GM23338 (cell line): Measurements from ENCODE around the gene OR6C2. TPM values are rescaled to one million over a fixed set of nuclear protein-coding genes. Genes with fewer than 3 reads are reported as not detected.
"Not testable (repeated sequence)": the region's sequence is repeated elsewhere in the genome, so short reads cannot be mapped to it uniquely, and the experiment has no call there.

Experiments
- ATAC-seq: fragments of 200-7000 bp; cut with Tn5 transposase; 3 replicates; pipeline ENCODE4 v1.9.1; 2020
- DNase-seq: peaks from one replicate; pipeline ENCODE4 v3.0.0-alpha.2; 2015; ENCODE audit warnings: low spot score
- H2AFZ ChIP-seq: fragments of 200-600 bp; sonication (generic); 2 replicates; pipeline ENCODE4 v1.8.0; 2016; ENCODE audit warnings: antibody characterized with exemption, mild to moderate bottlenecking, moderate library complexity
- H3F3A ChIP-seq: fragments of 200-600 bp; sonication (generic); replicated peaks from 2 replicates; pipeline ENCODE4 v1.8.0; 2017; ENCODE audit warnings: antibody characterized with exemption, mixed run types, low read depth
- H3K27ac ChIP-seq: fragments of 200-600 bp; sonication (generic); 2 replicates; pipeline ENCODE4 v1.6.1; 2016; ENCODE audit warnings: low read depth
- H3K27me3 ChIP-seq: fragments of 200-600 bp; sonication (generic); 2 replicates; pipeline ENCODE4 v1.8.0; 2016; ENCODE audit warnings: mild to moderate bottlenecking, mixed run types, moderate library complexity; ENCODE audit not compliant: insufficient read depth
- H3K36me3 ChIP-seq: fragments of 200-600 bp; sonication (generic); 2 replicates; pipeline ENCODE4 v1.8.0; 2016; ENCODE audit warnings: mild to moderate bottlenecking; ENCODE audit not compliant: insufficient read depth
- H3K4me1 ChIP-seq: fragments of 200-600 bp; sonication (generic); 2 replicates; pipeline ENCODE4 v1.8.0; 2016; ENCODE audit warnings: mild to moderate bottlenecking, moderate library complexity; ENCODE audit not compliant: insufficient read depth
- H3K4me2 ChIP-seq: fragments of 200-600 bp; sonication (generic); 2 replicates; pipeline ENCODE4 v1.7.1; 2017; ENCODE audit warnings: mixed run types
- H3K4me3 ChIP-seq: fragments of 200-600 bp; sonication (generic); 2 replicates; pipeline ENCODE4 v1.6.1; 2016; ENCODE audit warnings: mixed run types
- H3K79me2 ChIP-seq: fragments of 200-600 bp; sonication (generic); replicated peaks from 2 replicates; pipeline ENCODE4 v1.8.0; 2017; ENCODE audit warnings: mild to moderate bottlenecking; ENCODE audit not compliant: insufficient read depth
- H3K9me2 ChIP-seq: fragments of 200-600 bp; sonication (generic); 2 replicates; pipeline ENCODE4 v1.8.0; 2017; ENCODE audit not compliant: insufficient read depth
- H4K20me1 ChIP-seq: fragments of 200-600 bp; sonication (generic); replicated peaks from 2 replicates; pipeline ENCODE4 v1.8.0; 2017; ENCODE audit warnings: mild to moderate bottlenecking; ENCODE audit not compliant: insufficient read depth
- H3K27ac Mint-ChIP-seq: 2 replicates; pipeline ENCODE4 v1.8.0; 2020; ENCODE audit warnings: inconsistent platforms, mild to moderate bottlenecking, moderate library complexity, mixed read lengths
- H3K27me3 Mint-ChIP-seq: 3 replicates; pipeline ENCODE4 v1.8.0; 2022; ENCODE audit warnings: low read depth, mild to moderate bottlenecking, moderate library complexity, mixed read lengths, inconsistent platforms; ENCODE audit not compliant: insufficient read depth, poor library complexity
- H3K36me3 Mint-ChIP-seq: 3 replicates; pipeline ENCODE4 v1.8.0; 2021; ENCODE audit warnings: low read depth, mild to moderate bottlenecking, inconsistent platforms, moderate library complexity, mixed read lengths
- H3K4me1 Mint-ChIP-seq: 3 replicates; pipeline ENCODE4 v1.8.0; 2020; ENCODE audit warnings: mild to moderate bottlenecking, inconsistent platforms, mixed read lengths
- H3K4me3 Mint-ChIP-seq: 3 replicates; pipeline ENCODE4 v1.8.0; 2021; ENCODE audit warnings: moderate library complexity, mild to moderate bottlenecking, inconsistent platforms, mixed read lengths
- H3K9me3 Mint-ChIP-seq: 3 replicates; pipeline ENCODE4 v1.8.0; 2020; ENCODE audit warnings: moderate library complexity, mild to moderate bottlenecking, inconsistent platforms, mixed read lengths
- EZH2 ChIP-seq: fragments of 200-600 bp; sonication (generic); IDR thresholded peaks from one replicate; pipeline ENCODE4 v1.8.0; 2017; ENCODE audit warnings: antibody characterized with exemption, mild to moderate bottlenecking, low read depth; ENCODE audit not compliant: unreplicated experiment
- JUNB ChIP-seq: IDR thresholded peaks from one replicate; pipeline ENCODE4 v1.6.1; 2016; ENCODE audit warnings: antibody characterized with exemption; ENCODE audit not compliant: unreplicated experiment
- NANOG ChIP-seq: IDR thresholded peaks from 2 replicates; pipeline ENCODE4 v1.6.1; 2016; ENCODE audit warnings: antibody characterized with exemption, borderline replicate concordance
- STAT1 ChIP-seq: IDR thresholded peaks from one replicate; pipeline ENCODE4 v1.6.1; 2016; ENCODE audit warnings: antibody characterized with exemption; ENCODE audit not compliant: unreplicated experiment
- ZNF114 ChIP-seq: fragments of 250-450 bp; sonication (Bioruptor Pico); IDR thresholded peaks from 2 replicates; pipeline ENCODE4 v1.5.0; 2020; ENCODE audit warnings: mild to moderate bottlenecking, moderate library complexity
- polyA plus RNA-seq: library from polyadenylated mRNA; unstranded; fragments of >200 nt; fragmentation: Nextera tagmentation; extraction: Ambion mirVana; gene quantifications from 2 replicates; pipeline ENCODE4 v1.2.1, GENCODE V29; 2016
- total RNA-seq: library from RNA; depleted of rRNA; stranded (reverse); fragments of >200 nt; shearing (Covaris generic); gene quantifications from 2 replicates; pipeline ENCODE4 v1.2.3, GENCODE V29; 2014
- TF ChIP-seq, protein P1 (sequence below): fragments of 250-450 bp; sonication (Bioruptor Pico); IDR thresholded peaks from 2 replicates; pipeline ENCODE4 v1.5.0; 2020; ENCODE audit warnings: mild to moderate bottlenecking, moderate library complexity
- TF ChIP-seq, protein P2 (sequence below): IDR thresholded peaks from 2 replicates; pipeline ENCODE4 v1.6.1; 2016; ENCODE audit warnings: antibody characterized with exemption
- TF ChIP-seq, protein P3 (sequence below), 2 experiments: fragments of 200-600 bp in 1 of 2; sonication (generic) in 1 of 2; conservative IDR thresholded peaks; 2 replicates each; pipeline versions ENCODE4 v1.5.1 to v1.6.1; 2016 to 2017; ENCODE audit warnings: antibody characterized with exemption in 2 of 2, low read depth in 2 of 2, mild to moderate bottlenecking in 2 of 2, moderate library complexity in 1 of 2

Gene OR6C2
- total and polyA plus RNA-seq, 2 experiments from 2014 or later: not detected

DNA sequence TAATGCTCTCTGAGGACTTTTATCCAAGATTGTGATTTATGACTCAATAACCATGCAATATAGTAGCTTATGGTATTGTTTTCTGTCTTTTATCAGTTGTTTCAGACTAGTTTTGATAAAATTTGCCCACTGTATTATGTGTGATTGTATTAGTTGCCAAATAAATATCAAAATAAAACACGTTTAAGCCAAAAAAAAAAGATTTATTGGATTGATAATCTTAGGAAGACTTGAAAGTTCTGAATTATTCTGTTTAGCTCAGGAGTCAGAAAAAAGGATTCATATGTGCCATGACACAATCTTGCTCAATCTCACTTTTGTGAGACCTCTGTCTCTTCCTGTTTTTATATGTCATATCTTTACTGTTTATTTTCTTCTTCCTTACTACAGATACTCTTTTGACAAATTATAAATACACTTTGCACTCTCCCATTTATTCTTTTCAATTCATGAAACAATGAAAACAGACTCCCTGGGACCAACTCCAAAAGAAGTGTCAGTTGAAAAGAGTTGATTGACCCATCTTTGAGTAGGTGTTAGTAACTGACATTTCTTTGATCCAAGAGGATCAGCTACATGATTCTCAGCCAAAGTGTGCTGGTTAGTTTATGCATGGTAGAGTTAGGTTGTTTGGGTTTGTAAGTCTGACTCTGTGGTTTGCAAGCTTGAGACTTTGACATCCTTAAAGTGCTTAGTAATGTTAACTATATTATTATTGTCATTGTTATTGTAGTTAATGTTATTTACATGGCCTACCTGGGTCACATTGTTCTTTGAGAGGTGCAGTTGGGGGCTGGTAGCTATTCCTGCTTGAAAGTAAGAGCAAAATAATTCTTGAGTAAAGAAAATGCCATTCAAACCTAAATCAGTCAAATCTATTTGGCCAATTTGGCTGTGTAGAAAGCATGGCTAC, 15.3 kb upstream of the OR6C2 start:
- ATAC-seq: peak; percentile 73
- Histone ChIP-seq H3K27me3 (no peaks in the 10 kb centered on the region), H3K27ac (peak overlapping the region; percentile 12; the same call in 1 of the 2 replicates), H3F3A (no peaks in the 10 kb centered on the region), H4K20me1 (no peaks in the 10 kb centered on the region), H3K36me3 (no peaks in the 10 kb centered on the region), H3K79me2 (no peaks in the 10 kb centered on the region), H3K4me3 (peak overlapping the region; percentile 15), H3K4me2 (peak overlapping the region; percentile 65), H2AFZ (no peak overlapping the region), H3K9me2 (no peaks in the 10 kb centered on the region), H3K4me1 (peaks cover 28% of the 10 kb centered on the region)
- peak overlapping the region; percentile 54 for H3K27ac Mint-ChIP-seq
- H3K4me1 Mint-ChIP-seq: peaks cover 38% of the 10 kb centered on the region
- no peaks in the 10 kb centered on the region for H3K9me3 Mint-ChIP-seq
- H3K36me3 Mint-ChIP-seq: no peaks in the 10 kb centered on the region
- no peak for TF ChIP-seq STAT1
- TF ChIP-seq, protein P1, sequence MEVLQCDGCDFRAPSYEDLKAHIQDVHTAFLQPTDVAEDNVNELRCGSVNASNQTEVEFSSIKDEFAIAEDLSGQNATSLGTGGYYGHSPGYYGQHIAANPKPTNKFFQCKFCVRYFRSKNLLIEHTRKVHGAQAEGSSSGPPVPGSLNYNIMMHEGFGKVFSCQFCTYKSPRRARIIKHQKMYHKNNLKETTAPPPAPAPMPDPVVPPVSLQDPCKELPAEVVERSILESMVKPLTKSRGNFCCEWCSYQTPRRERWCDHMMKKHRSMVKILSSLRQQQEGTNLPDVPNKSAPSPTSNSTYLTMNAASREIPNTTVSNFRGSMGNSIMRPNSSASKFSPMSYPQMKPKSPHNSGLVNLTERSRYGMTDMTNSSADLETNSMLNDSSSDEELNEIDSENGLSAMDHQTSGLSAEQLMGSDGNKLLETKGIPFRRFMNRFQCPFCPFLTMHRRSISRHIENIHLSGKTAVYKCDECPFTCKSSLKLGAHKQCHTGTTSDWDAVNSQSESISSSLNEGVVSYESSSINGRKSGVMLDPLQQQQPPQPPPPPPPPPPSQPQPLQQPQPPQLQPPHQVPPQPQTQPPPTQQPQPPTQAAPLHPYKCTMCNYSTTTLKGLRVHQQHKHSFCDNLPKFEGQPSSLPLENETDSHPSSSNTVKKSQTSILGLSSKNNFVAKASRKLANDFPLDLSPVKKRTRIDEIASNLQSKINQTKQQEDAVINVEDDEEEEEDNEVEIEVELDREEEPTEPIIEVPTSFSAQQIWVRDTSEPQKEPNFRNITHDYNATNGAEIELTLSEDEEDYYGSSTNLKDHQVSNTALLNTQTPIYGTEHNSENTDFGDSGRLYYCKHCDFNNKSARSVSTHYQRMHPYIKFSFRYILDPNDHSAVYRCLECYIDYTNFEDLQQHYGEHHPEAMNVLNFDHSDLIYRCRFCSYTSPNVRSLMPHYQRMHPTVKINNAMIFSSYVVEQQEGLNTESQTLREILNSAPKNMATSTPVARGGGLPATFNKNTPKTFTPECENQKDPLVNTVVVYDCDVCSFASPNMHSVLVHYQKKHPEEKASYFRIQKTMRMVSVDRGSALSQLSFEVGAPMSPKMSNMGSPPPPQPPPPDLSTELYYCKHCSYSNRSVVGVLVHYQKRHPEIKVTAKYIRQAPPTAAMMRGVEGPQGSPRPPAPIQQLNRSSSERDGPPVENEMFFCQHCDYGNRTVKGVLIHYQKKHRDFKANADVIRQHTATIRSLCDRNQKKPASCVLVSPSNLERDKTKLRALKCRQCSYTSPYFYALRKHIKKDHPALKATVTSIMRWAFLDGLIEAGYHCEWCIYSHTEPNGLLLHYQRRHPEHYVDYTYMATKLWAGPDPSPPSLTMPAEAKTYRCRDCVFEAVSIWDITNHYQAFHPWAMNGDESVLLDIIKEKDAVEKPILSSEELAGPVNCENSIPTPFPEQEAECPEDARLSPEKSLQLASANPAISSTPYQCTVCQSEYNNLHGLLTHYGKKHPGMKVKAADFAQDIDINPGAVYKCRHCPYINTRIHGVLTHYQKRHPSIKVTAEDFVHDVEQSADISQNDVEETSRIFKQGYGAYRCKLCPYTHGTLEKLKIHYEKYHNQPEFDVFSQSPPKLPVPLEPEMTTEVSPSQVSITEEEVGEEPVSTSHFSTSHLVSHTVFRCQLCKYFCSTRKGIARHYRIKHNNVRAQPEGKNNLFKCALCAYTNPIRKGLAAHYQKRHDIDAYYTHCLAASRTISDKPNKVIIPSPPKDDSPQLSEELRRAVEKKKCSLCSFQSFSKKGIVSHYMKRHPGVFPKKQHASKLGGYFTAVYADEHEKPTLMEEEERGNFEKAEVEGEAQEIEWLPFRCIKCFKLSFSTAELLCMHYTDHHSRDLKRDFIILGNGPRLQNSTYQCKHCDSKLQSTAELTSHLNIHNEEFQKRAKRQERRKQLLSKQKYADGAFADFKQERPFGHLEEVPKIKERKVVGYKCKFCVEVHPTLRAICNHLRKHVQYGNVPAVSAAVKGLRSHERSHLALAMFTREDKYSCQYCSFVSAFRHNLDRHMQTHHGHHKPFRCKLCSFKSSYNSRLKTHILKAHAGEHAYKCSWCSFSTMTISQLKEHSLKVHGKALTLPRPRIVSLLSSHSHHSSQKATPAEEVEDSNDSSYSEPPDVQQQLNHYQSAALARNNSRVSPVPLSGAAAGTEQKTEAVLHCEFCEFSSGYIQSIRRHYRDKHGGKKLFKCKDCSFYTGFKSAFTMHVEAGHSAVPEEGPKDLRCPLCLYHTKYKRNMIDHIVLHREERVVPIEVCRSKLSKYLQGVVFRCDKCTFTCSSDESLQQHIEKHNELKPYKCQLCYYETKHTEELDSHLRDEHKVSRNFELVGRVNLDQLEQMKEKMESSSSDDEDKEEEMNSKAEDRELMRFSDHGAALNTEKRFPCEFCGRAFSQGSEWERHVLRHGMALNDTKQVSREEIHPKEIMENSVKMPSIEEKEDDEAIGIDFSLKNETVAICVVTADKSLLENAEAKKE: no peak
- TF ChIP-seq, protein P2, sequence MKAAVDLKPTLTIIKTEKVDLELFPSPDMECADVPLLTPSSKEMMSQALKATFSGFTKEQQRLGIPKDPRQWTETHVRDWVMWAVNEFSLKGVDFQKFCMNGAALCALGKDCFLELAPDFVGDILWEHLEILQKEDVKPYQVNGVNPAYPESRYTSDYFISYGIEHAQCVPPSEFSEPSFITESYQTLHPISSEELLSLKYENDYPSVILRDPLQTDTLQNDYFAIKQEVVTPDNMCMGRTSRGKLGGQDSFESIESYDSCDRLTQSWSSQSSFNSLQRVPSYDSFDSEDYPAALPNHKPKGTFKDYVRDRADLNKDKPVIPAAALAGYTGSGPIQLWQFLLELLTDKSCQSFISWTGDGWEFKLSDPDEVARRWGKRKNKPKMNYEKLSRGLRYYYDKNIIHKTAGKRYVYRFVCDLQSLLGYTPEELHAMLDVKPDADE: no peak
- TF ChIP-seq, protein P3, sequence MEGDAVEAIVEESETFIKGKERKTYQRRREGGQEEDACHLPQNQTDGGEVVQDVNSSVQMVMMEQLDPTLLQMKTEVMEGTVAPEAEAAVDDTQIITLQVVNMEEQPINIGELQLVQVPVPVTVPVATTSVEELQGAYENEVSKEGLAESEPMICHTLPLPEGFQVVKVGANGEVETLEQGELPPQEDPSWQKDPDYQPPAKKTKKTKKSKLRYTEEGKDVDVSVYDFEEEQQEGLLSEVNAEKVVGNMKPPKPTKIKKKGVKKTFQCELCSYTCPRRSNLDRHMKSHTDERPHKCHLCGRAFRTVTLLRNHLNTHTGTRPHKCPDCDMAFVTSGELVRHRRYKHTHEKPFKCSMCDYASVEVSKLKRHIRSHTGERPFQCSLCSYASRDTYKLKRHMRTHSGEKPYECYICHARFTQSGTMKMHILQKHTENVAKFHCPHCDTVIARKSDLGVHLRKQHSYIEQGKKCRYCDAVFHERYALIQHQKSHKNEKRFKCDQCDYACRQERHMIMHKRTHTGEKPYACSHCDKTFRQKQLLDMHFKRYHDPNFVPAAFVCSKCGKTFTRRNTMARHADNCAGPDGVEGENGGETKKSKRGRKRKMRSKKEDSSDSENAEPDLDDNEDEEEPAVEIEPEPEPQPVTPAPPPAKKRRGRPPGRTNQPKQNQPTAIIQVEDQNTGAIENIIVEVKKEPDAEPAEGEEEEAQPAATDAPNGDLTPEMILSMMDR (conservative IDR thresholded peaks at IDR 0.05; ENCODE audit: low read depth in 2 of 2): no peak
- TF ChIP-seq ZNF114 (CRISPR knock-in tag): no peak
- TF ChIP-seq EZH2: no peak
- TF ChIP-seq JUNB: no peak
- TF ChIP-seq NANOG: peak; percentile 54
- peak overlapping the region; percentile 48 for H3K4me3 Mint-ChIP-seq
- peak; percentile 20 for DNase-seq
- H3K27me3 Mint-ChIP-seq: no peaks in the 10 kb centered on the region

DNA sequence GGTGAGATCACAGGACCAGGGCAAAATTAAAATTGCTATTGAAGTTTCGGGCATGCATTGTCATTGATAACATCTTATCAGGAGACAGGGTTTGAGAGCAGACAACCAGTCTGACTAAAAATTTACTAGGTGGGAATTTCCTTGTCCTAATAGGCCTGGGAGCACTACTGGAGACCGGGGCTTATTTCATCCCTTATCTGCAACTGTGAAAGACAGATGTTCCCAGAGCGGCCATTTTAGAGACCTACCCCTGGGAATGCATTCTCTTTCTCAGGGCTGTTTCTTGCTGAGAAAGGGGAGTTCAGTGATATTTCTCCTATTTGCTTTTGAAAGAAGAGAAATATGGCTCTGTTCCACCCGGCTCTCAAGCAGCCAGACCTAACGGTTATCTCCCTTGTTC, 2.6 kb upstream of the OR6C2 start:
- Mint-ChIP-seq H3K9me3 (peaks cover 19% of the 10 kb centered on the region), H3K36me3 (peaks cover 18% of the 10 kb centered on the region; the same call in 2 of the 3 replicates)
- not testable (repeated sequence) for H3K27me3 Mint-ChIP-seq, H3K4me3 Mint-ChIP-seq, H3K79me2 ChIP-seq, H3K4me2 ChIP-seq, H3K4me3 ChIP-seq, H3K36me3 ChIP-seq, H3K27me3 ChIP-seq, H3F3A ChIP-seq, H2AFZ ChIP-seq, H3K4me1 Mint-ChIP-seq, H4K20me1 ChIP-seq, H3K9me2 ChIP-seq, H3K4me1 ChIP-seq, ATAC-seq, H3K27ac Mint-ChIP-seq, H3K27ac ChIP-seq
- DNase-seq: peak; percentile 11
